Putamen (tissue), 1 donor: Measurements from ENCODE around the gene SAE1.

Source experiments
- DNase-seq: peaks from one replicate; pipeline ENCODE4 v3.0.0-alpha.2; 2016; ENCODE audit warnings: low spot score

SAE1 gene

DNA sequence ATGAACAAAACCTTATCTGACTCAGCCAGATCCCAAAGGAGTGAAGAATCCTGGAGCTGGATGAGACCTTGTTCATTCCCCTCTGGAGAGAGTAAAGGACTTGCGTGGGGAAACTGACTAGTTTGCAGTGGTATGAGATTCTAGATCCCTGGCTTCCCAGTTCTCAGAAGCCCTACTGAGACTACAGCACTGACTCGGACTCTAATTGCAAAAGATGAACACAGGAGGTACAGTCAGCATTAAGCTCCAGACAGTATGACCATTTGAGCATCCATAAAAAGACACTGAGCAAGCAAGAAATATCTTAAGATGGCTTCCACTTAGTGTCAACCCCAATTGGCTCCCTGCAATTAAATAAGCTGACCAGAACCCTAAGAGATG lies 23.8 kb upstream of the SAE1 start:
- no peak for DNase-seq

DNA sequence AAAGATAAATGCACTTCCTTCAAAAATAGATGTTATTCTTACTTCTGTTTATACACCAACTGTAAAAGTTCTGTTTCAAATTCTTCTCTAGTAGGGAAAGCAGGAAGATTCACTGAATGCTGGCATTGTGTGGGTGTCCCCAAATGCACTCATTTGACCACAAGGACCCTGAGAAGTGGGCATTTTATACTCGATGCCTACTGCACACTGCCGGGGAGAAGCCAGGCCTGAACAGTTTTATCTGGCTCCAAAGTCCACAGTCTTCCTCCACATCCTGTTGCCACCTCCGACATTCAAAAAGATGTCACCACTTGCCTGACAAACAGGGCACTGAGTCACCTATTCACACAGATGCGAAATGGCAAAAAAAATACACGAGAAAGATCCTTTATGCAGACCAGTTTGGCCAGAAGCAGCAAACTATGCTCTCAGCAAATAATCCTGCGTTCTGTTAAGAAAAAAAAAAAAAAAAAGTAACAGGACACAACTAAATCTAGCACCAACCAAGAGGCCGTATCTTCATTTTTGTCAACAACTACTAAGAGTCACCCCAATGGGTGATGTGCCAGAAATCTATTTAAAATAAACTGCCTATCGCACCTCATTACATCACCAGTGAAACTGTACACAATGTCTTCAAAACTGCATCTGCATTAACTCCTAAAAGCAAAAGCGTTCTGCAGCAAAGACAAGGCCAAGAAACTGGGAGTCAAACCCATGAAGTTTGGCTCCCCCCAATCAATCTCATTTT lies 23.3 kb upstream of the SAE1 start:
- peak; percentile 29 for DNase-seq

GRCh38 chr19:47107953-47108746 lies 22.5 kb upstream of the SAE1 start:
- DNase-seq = peak; percentile 43

DNA sequence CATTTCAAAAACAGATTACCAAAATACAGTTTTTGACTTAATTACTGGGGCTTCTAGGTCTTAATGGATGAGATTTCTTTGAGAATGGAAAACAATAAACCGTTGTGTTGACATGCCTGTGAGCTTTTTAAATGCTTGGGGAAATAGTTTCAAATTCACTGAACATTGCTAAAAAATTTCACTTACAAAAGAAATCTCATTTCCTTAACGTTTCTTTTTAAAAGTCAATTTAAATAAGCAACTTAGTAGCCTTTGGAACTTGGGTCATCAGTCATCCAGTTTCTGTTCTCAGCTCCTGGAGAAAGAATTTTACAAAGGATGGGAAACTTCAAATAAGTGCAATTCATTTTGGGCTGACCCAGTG lies 21.5 kb upstream of the SAE1 start:
- DNase-seq = no peak

DNA sequence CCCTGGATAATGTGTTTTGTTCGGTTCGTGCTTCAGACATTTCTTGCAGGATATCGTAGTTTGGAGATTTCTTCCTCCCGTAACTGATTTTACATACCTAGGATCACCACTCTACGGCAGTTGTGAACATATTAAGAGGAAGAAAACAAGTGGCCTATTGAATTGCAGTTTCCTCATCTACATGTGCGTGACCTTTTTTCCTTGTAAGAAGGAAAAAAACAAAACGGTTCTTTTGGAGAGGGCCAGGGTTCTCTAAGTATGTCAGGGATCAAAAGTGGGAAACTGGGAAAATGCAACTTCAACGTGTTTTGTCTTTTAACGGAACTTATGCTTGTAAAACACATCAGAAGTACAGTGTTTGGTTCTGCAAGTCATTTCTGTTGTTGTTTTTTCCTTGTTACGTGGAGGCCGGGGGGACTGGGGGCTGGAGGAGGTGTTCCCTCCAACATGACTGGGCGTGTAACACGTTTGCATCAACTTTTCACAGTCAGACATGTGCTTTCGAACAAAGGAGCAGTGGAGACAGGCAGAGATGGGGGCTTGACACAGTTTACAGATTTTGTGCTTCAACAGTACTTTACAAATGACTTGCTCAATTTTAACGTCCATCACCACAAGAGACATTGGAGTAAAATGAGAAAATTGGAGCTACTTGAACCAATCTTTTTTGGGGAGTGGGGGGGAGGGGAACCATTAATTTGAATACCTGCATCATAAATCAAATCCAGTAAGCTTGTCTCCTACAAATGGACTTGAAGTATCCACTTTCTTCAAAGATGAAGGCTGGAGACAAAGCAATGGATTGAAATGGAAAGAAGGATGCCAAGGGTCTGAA lies 20.9 kb upstream of the SAE1 start:
- peak; percentile 44 for DNase-seq

DNA sequence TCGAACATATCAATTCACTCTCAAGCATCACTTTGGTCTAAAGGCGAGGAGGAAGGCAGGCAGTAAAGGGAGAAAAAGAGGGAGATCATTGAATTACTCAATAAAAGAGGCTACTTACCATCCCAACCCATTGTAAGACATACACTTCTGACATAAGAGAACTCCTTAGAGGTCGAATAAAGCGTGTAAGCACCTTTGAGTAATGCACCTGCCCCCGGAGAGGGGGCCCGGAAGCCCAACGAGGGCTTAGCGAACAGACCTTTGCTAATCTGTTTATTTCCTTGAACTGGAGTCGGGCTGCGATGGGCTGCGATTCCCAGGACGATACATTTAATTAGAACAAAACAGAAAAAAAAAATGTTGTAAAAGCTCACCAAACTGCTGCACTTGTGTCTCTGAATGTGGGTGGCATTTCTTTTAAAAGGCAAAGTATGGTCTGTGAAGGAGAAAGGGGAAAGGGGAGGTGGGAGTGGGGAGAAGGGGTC lies 20.1 kb upstream of the SAE1 start:
- DNase-seq = no peak

- peak; percentile 45 for DNase-seq
Observed at GRCh38 chr19:47111006-47111621, 19.5 kb upstream of the SAE1 start.

GRCh38 chr19:47111682-47112165 lies 18.9 kb upstream of the SAE1 start:
- no peak for DNase-seq

GRCh38 chr19:47112166-47112996 lies 18.3 kb upstream of the SAE1 start:
- peak; percentile 89 for DNase-seq

- DNase-seq = peak; percentile 99
Observed at GRCh38 chr19:47112997-47113849, 17.4 kb upstream of the SAE1 start, which contains the start of gene ZC3H4. Gene ZC3H4 (minus strand): TSS chr19:47113776. CDS start chr19:47112584, 1,192 bp downstream.

DNA sequence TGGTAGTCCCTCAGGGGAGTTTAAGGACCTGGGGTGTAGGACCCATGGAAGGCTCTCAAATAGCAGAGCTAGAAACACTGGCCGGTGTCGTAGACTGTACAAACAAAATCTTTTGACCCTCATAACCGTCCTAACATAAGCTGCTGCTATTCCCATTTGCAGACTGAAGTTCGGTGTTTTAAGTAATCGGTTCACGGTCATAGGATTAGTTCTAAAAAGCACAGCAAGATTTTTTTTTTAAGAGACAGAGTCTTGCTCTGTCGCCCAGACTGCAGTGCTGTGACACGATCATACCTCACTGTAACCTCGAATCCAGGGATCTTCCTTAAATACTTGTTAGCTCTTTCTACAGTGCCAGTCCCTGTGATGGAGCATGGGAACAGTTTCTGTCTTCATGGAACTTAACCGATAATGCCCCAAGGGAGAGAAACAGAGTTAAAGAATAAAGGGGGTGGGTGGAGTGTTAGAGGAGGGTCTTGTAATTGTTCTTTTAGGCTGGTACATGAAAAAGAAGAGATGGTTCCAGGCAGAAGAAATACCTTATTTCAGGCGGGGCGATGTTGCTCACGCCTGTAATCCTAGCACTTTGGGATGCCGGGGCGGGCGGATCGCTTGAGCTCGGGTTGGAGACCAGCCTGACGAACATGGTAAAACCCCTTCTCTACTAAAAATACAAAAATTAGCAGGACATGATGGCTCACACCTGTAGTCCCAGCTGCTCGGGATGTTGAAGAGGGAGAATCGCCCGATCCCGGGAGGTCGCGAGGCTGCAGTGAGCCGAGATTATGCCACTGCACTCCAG lies 16.6 kb upstream of the SAE1 start:
- no peak for DNase-seq

- DNase-seq = no peak
Observed at GRCh38 chr19:47120470-47121067, 10.1 kb upstream of the SAE1 start.

DNA sequence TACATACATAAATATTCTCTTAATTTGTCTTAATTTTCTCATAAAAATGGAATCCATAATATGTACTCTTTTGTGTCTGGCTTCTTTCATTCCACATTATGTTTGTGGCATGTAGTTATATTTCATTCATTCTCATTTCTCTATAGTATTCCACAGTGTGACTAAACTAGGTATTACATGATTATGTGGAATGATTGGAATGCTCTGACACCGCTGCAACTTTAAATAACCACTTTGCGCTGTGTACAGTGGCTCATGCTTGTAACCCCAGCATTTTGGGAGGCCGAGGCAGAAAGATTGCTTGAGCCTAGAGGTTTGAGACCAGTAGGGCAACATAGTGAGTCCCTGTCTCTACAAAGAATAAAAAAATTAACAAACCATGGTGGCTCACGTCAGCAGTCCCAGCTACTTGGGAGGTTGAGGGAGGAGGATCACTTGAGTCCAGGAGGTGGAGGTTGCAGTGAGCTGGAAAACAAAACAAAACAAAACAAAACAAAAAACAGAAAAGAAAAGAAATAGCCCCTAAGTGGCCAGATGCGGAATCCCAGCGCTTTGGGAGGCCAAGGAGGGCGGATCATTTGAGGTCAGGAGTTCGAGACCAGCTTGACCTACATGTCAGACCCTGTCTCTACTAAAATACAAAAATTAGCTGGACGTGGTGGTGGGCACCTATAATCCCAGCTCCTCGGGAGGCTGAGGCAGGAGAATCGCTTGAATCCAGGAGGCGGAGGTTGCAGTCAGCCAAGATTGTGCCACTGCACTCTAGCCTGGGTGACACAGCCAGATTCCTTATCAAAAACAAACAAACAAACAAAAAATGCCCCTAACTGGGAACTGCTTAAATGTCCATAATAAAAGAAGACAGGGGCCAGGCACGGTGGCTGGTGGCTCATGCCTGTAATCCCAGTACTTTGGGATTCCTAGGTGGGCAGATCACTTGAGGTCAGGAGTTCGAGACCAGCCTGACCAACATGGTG lies 8.0 kb upstream of the SAE1 start:
- DNase-seq = no peak

DNA sequence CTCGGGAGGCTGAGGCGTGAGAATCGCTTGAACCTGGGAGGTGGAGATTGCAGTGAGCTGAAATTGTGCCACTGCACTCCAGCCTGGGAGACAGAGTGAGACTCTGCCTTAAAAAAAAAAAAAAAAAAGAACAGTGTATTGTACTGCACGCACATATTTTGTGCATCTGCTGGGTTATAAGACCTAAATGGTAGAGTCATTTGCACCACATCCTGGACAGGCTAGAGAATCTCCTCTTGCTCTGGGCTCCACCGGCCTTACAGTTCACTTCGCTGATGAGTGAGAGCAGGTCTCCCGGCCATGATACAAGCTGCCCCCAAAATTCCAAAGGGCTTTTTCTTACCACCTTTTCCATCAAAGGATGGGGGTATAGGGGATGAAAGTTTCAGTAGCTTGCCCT lies 7.2 kb upstream of the SAE1 start:
- DNase-seq = no peak

DNA sequence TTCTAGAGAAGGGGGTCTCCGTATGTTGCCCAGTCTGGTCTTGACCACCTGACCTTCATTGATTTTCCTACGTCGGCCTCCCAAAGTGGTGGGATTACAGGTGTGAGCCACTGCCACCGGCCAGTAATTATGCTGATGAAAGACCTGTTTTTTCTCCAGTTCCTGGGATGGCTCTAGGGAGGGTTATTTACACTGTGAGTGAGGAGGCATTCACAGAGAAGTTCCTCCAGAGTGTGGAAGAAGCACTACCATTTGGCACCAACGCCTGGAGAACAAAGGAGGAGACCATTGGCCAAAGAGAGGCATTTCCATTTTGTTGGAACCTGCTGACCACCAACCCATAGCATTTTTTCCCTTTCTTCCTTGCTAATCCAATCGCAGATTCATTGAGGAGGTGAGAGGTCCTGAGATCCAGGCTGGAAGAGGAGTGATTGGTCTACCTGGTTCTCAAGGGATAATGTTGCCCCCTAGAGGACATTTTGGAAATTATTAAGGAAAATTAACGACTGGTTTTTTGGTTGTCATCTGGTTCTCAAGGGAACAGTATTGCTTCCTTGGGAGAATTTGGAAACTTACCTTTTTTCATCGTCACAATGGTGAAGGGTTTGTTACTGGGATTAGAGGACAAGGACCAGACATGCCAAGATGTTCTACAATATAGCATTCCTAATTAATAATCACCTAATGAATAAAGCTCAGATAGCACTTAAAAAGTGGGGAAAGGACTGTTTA lies 5.5 kb upstream of the SAE1 start:
- DNase-seq = peak; percentile 66

DNA sequence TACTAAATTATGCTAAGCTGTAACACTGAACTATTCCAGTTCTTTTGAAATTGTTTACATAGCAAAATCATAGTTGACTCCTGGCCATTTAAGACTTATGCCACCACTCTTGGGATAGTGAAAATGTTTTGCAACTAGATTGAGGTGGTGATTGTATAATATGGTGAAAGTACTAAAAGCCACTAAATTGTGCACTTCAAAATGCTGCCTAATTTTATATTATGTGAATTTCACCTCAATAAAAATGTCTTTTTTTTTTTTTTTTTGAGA lies 5.0 kb upstream of the SAE1 start:
- no peak for DNase-seq

DNA sequence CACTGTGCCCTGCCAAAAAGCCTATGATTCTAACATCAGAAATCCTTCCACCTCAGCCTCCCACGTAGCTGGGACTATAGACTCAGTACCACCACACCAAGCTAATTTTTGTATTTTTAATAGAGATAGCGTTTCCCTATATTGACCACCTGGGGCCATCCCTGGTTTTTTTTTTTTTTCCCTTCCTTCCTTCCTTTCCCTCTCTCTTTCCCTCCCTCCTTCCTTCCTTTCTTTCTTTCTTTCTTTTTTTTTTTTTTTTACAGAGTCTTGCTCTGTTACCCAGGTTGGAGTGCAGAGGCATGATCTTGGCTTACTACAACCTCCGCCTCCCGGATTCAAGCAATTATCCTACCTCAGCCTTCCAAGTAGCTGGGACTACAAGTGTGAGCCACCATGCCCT lies 1.1 kb upstream of the SAE1 start:
- DNase-seq = no peak
